OCI-LY1 (cell line): ENCODE results near the gene WNT9B.

Experiments
- H2AFZ ChIP-seq: fragments of 200-600 bp; sonication (generic), shearing (Covaris generic); 2 replicates; pipeline ENCODE4 v1.6.0; 2014; ENCODE audit warnings: antibody characterized with exemption, mild to moderate bottlenecking, low read length
- H3F3A ChIP-seq: fragments of 200-600 bp; sonication (generic), shearing (Covaris generic); 2 replicates; pipeline ENCODE4 v1.6.0; 2014; ENCODE audit warnings: mild to moderate bottlenecking, antibody characterized with exemption, low read length, moderate library complexity; ENCODE audit not compliant: insufficient read depth
- H3K27ac ChIP-seq: fragments of 200-600 bp; sonication (generic); 2 replicates; pipeline ENCODE4 v1.5.1; 2014; ENCODE audit warnings: low read length, mixed run types, mild to moderate bottlenecking, low read depth; ENCODE audit not compliant: poor library complexity, severe bottlenecking
- H3K27me3 ChIP-seq: fragments of 200-600 bp; sonication (generic); 2 replicates; pipeline ENCODE4 v1.6.0; 2014; ENCODE audit warnings: antibody characterized with exemption, mild to moderate bottlenecking, low read length, moderate library complexity; ENCODE audit not compliant: insufficient read depth
- H3K36me3 ChIP-seq: fragments of 200-600 bp; sonication (generic); 2 replicates; pipeline ENCODE4 v1.6.1; 2014; ENCODE audit warnings: mild to moderate bottlenecking, antibody characterized with exemption, low read length, moderate library complexity, mixed read lengths; ENCODE audit not compliant: insufficient read depth
- H3K4me1 ChIP-seq: fragments of 200-600 bp; sonication (generic); 2 replicates; pipeline ENCODE4 v1.5.1; 2014; ENCODE audit warnings: mild to moderate bottlenecking, low read length, moderate library complexity; ENCODE audit not compliant: insufficient read depth, severe bottlenecking
- H3K4me2 ChIP-seq: fragments of 200-600 bp; sonication (generic), shearing (Covaris generic); 2 replicates; pipeline ENCODE4 v1.6.1; 2014; ENCODE audit warnings: low read length
- H3K4me3 ChIP-seq: fragments of 200-600 bp; sonication (generic); 2 replicates; pipeline ENCODE4 v1.5.1; 2014; ENCODE audit warnings: low read length, low read depth, mild to moderate bottlenecking, mixed read lengths; ENCODE audit not compliant: poor library complexity, severe bottlenecking
- H3K79me2 ChIP-seq: fragments of 200-600 bp; shearing (Covaris generic); 2 replicates; pipeline ENCODE4 v1.6.1; 2016; ENCODE audit warnings: mixed run types, low read length, mixed read lengths; ENCODE audit not compliant: insufficient read depth
- H3K9ac ChIP-seq: fragments of 200-600 bp; sonication (generic), shearing (Covaris generic); 2 replicates; pipeline ENCODE4 v1.6.1; 2014; ENCODE audit warnings: mild to moderate bottlenecking, low read length, mixed read lengths
- H3K9me2 ChIP-seq: fragments of 200-600 bp; sonication (generic), shearing (Covaris generic); 2 replicates; pipeline ENCODE4 v1.6.1; 2014; ENCODE audit warnings: low read depth, mild to moderate bottlenecking, low read length, mixed read lengths
- H3K9me3 ChIP-seq: fragments of 200-600 bp; shearing (Covaris generic); 2 replicates; pipeline ENCODE4 v1.6.1; 2014; ENCODE audit warnings: low read length, mixed read lengths
- H4K20me1 ChIP-seq: fragments of 200-600 bp; sonication (generic), shearing (Covaris generic); 2 replicates; pipeline ENCODE4 v1.6.0; 2016; ENCODE audit warnings: mild to moderate bottlenecking, low read length; ENCODE audit not compliant: insufficient read depth
- CTCF ChIP-seq: fragments of 200-600 bp; sonication (generic), shearing (Covaris generic); IDR thresholded peaks from 2 replicates; pipeline ENCODE4 v1.5.1; 2017; ENCODE audit warnings: mild to moderate bottlenecking, antibody characterized with exemption, low read length, moderate library complexity, mixed read lengths
- EZH2 ChIP-seq: fragments of 200-600 bp; sonication (generic), shearing (Covaris generic); IDR thresholded peaks from 2 replicates; pipeline ENCODE4 v1.8.0; 2017; ENCODE audit warnings: borderline replicate concordance, mixed run types, mild to moderate bottlenecking, antibody characterized with exemption, low read length, moderate library complexity, mixed read lengths

WNT9B gene

DNA sequence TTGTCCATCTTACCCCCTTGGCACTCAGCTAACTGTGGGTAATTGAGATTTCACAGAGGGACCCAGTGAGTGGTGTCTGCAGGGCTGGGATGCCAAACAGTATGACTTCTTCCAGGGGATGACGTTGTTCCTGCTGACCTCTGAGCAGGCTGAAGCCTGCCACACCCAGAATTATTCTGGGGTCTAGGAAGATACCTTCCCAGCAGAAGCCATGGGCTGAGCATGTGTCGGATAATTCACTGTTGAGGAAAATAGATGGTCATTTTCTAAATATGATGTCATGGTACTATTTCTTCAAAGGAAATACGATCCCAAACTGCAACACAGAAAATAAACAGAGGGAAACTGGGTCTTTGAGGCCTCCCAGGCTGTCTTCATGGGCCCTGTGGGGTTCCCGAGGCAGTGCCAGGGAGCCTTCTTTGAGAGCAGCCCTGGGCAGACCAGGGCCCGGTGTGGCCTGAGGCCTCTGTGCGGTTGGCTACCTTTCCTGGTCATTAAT, 17.4 kb downstream of the WNT9B start:
- Histone ChIP-seq H3F3A (no peaks in the 10 kb centered on the region), H3K9me2 (no peaks in the 10 kb centered on the region), H3K9ac (no peak overlapping the region), H4K20me1 (no peaks in the 10 kb centered on the region), H3K27ac (no peak overlapping the region), H3K4me3 (no peak overlapping the region), H3K4me2 (no peak overlapping the region), H2AFZ (no peak overlapping the region), H3K9me3 (no peaks in the 10 kb centered on the region), H3K79me2 (no peaks in the 10 kb centered on the region), H3K4me1 (no peaks in the 10 kb centered on the region), H3K36me3 (no peaks in the 10 kb centered on the region), H3K27me3 (peaks cover 4% of the 10 kb centered on the region; the same call in 1 of the 2 replicates)
- no peak for TF ChIP-seq CTCF

GRCh38 chr17:46869296-46869695, 17.9 kb downstream of the WNT9B start:
- no peaks in the 10 kb centered on the region for H3K36me3 ChIP-seq
- H3K27ac ChIP-seq: no peak overlapping the region
- no peaks in the 10 kb centered on the region for H3F3A ChIP-seq
- no peak overlapping the region for H3K9ac ChIP-seq
- H3K4me2 ChIP-seq: no peak overlapping the region
- peaks cover 4% of the 10 kb centered on the region; the same call in 1 of the 2 replicates for H3K27me3 ChIP-seq
- no peak overlapping the region for H2AFZ ChIP-seq
- TF ChIP-seq CTCF (no peak), EZH2 (no peak)
- H3K4me3 ChIP-seq: no peak overlapping the region
- H3K4me1 ChIP-seq: no peaks in the 10 kb centered on the region
- H4K20me1 ChIP-seq: no peaks in the 10 kb centered on the region
- H3K9me3 ChIP-seq: no peaks in the 10 kb centered on the region
- H3K9me2 ChIP-seq: no peaks in the 10 kb centered on the region
- no peaks in the 10 kb centered on the region for H3K79me2 ChIP-seq

DNA sequence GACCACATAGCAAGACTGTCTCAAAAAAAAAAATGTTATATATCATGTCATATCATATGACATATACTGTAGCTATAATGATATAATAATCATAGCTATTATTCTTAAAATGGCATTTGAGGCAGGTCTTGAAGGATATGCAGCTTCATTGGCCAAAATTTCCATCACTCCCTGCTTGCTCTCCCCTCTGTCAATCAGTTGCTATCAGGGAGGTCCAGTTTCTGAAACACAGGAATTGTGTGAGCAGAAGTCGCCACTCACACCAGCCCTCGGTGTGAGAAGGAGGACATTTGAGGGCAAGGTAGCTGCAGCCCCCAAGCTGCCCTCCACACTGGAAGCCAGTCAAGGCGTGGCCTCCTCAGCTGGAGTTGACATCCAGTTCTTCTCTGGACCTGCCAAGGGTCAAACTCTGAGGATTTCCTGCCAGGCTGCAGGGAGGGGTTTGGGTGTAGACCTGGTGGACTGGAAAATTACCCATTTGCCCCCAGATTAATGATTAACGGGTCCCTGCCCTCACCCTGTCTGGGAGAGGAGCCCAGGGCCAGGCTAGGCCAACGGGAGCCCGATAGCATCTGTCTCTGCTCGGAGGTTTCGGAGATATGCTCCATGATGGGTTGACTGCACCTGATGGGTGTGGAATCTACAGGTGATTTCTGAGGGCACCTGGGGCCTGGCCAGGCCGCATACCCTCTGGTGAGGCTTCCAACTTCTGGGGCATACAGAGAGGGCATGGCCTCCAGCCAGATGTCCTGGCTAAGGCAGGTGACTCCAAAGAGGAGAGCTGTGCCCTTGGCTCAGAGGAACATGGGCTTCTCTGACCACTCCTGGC, 18.8 kb downstream of the WNT9B start:
- no peaks in the 10 kb centered on the region for H3F3A ChIP-seq
- H3K4me3 ChIP-seq: no peak overlapping the region
- no peaks in the 10 kb centered on the region for H3K79me2 ChIP-seq
- no peaks in the 10 kb centered on the region for H3K4me1 ChIP-seq
- no peak overlapping the region for H3K9ac ChIP-seq
- no peaks in the 10 kb centered on the region for H4K20me1 ChIP-seq
- H3K27ac ChIP-seq: no peak overlapping the region
- no peaks in the 10 kb centered on the region for H3K27me3 ChIP-seq
- no peaks in the 10 kb centered on the region for H3K9me3 ChIP-seq
- TF ChIP-seq EZH2: no peak
- no peak for TF ChIP-seq CTCF
- H3K36me3 ChIP-seq: no peaks in the 10 kb centered on the region
- H3K9me2 ChIP-seq: no peaks in the 10 kb centered on the region
- no peak overlapping the region for H2AFZ ChIP-seq
- H3K4me2 ChIP-seq: no peak overlapping the region
